IMR-90 (cell line): ENCODE measurements around the gene KRTAP5-3. TPM values are rescaled to one million over a fixed set of nuclear protein-coding genes. Genes with fewer than 3 reads are reported as not detected.
A peak's percentile ranks its signal among the peaks of the same experiment; 100 is the strongest.

Experiments used
- ATAC-seq: fragments of 200-7000 bp; cut with Tn5 transposase; 2 replicates; pipeline ENCODE4 v1.9.1; 2020; ENCODE audit warnings: low read depth, mild to moderate bottlenecking, moderate library complexity
- BruUV-seq: library from RNA; stranded (reverse); fragments of 400-500 nt; replicated peaks from 2 replicates; lab custom pipeline; 2021; lab: Mats Ljungman, UMichigan
- CTCF ChIA-PET: fragments of 300-600 bp; formaldehyde crosslinking; extraction: SDS; loops from one replicate; lab custom pipeline; 2021; ENCODE audit warnings: antibody characterized with exemption; lab: Yijun Ruan, JAX
- POLR2A ChIA-PET: fragments of 300-600 bp; sonication (Branson Sonifier 250); formaldehyde crosslinking; loops from one replicate; lab custom pipeline; 2022; ENCODE audit warnings: antibody characterized with exemption; ENCODE audit not compliant: unreplicated experiment; lab: Charles Lee
- DNase-seq: peaks from one replicate; pipeline ENCODE4 v3.0.0; 2013
- H2AFZ ChIP-seq: replicated peaks from 2 replicates; pipeline ENCODE3; 2013; ENCODE audit warnings: low read length, mild to moderate bottlenecking; ENCODE audit not compliant: poor library complexity
- H2AK5ac ChIP-seq: 2 replicates; pipeline ENCODE4 v1.6.1; 2013; ENCODE audit warnings: low read depth, low read length, inconsistent platforms
- H2AK9ac ChIP-seq: replicated peaks from 2 replicates; pipeline ENCODE3; 2013; ENCODE audit warnings: mild to moderate bottlenecking, low read depth, low read length, moderate library complexity; ENCODE audit not compliant: poor library complexity
- H2BK120ac ChIP-seq: 2 replicates; pipeline ENCODE4 v1.6.1; 2013; ENCODE audit warnings: low read depth, low read length, inconsistent platforms
- H2BK15ac ChIP-seq: 3 replicates; pipeline ENCODE4 v1.6.1; 2013; ENCODE audit warnings: low read depth, low read length, inconsistent platforms
- H2BK20ac ChIP-seq: 2 replicates; pipeline ENCODE4 v1.6.1; 2013; ENCODE audit warnings: low read depth, mild to moderate bottlenecking, inconsistent platforms, low read length, moderate library complexity
- H2BK5ac ChIP-seq: 2 replicates; pipeline ENCODE4 v1.6.1; 2013; ENCODE audit warnings: mild to moderate bottlenecking, low read depth, low read length, inconsistent platforms; ENCODE audit not compliant: poor library complexity, severe bottlenecking
- H3K14ac ChIP-seq: replicated peaks from 2 replicates; pipeline ENCODE4 v1.6.1; 2013; ENCODE audit warnings: low read depth, low read length, inconsistent platforms
- H3K18ac ChIP-seq: 2 replicates; pipeline ENCODE4 v1.6.1; 2013; ENCODE audit warnings: low read depth, low read length, control low read depth
- H3K23ac ChIP-seq: 2 replicates; pipeline ENCODE4 v1.6.1; 2013; ENCODE audit warnings: low read depth, low read length, inconsistent platforms
- H3K27ac ChIP-seq: 2 replicates; pipeline ENCODE4 v1.5.1; 2013; ENCODE audit warnings: mild to moderate bottlenecking, control low read depth, low read length; ENCODE audit not compliant: insufficient read depth
- H3K27me3 ChIP-seq: 2 replicates; pipeline ENCODE4 v1.6.1; 2013; ENCODE audit warnings: low read length; ENCODE audit not compliant: control insufficient read depth, insufficient read depth
- H3K36me3 ChIP-seq: 2 replicates; pipeline ENCODE4 v1.6.1; 2013; ENCODE audit warnings: low read length, mixed read lengths; ENCODE audit not compliant: control insufficient read depth, insufficient read depth
- H3K4ac ChIP-seq: 2 replicates; pipeline ENCODE4 v1.6.1; 2013; ENCODE audit warnings: low read depth, low read length, inconsistent platforms
- H3K4me1 ChIP-seq: 2 replicates; pipeline ENCODE4 v1.6.1; 2013; ENCODE audit warnings: low read length, mixed read lengths; ENCODE audit not compliant: control insufficient read depth, insufficient read depth
- H3K4me2 ChIP-seq: 2 replicates; pipeline ENCODE4 v1.6.1; 2013; ENCODE audit warnings: low read depth, mild to moderate bottlenecking, control low read depth, low read length, moderate library complexity
- H3K4me3 ChIP-seq: 2 replicates; pipeline ENCODE4 v1.5.1; 2013; ENCODE audit warnings: low read depth, mild to moderate bottlenecking, control low read depth, low read length, moderate library complexity; ENCODE audit not compliant: insufficient read depth
- H3K56ac ChIP-seq: 2 replicates; pipeline ENCODE4 v1.6.1; 2013; ENCODE audit warnings: low read length, inconsistent platforms; ENCODE audit not compliant: insufficient read depth; ENCODE audit errors: extremely low read depth
- H3K79me1 ChIP-seq, 2 experiments: 2 replicates each; pipeline ENCODE4 v1.6.1; 2013; ENCODE audit warnings: low read length in 2 of 2, inconsistent platforms in 1 of 2, low read depth in 1 of 2
- H3K9ac ChIP-seq: 2 replicates; pipeline ENCODE4 v1.6.1; 2013; ENCODE audit warnings: low read depth, low read length, control low read depth
- H3K9me1 ChIP-seq: 2 replicates; pipeline ENCODE4 v1.6.1; 2013; ENCODE audit warnings: low read length, inconsistent platforms; ENCODE audit not compliant: insufficient read depth
- H3K9me3 ChIP-seq: 2 replicates; pipeline ENCODE4 v1.6.1; 2013; ENCODE audit warnings: low read length; ENCODE audit not compliant: control insufficient read depth, insufficient read depth
- H4K20me1 ChIP-seq: 2 replicates; pipeline ENCODE4 v1.6.1; 2013; ENCODE audit warnings: low read length, inconsistent platforms; ENCODE audit not compliant: insufficient read depth
- H4K5ac ChIP-seq: 2 replicates; pipeline ENCODE4 v1.6.1; 2013; ENCODE audit warnings: mild to moderate bottlenecking, low read depth, low read length, control low read depth
- H4K8ac ChIP-seq, 2 experiments: 2 replicates each; pipeline ENCODE4 v1.6.1; 2013; ENCODE audit warnings: low read depth in 2 of 2, low read length in 2 of 2, control low read depth in 1 of 2, inconsistent platforms in 1 of 2
- H4K91ac ChIP-seq: 2 replicates; pipeline ENCODE4 v1.6.1; 2013; ENCODE audit warnings: low read depth, low read length, inconsistent platforms; ENCODE audit not compliant: insufficient read depth
- BHLHE40 ChIP-seq: fragments of 150-350 bp; IDR thresholded peaks from 2 replicates; pipeline ENCODE4 v1.6.1; 2016; ENCODE audit warnings: mild to moderate bottlenecking, low read depth, low read length
- MAZ ChIP-seq: IDR thresholded peaks from 2 replicates; pipeline ENCODE4 v1.6.1; 2012; ENCODE audit warnings: low read depth, mild to moderate bottlenecking, low read length, improper control_type of control experiment, moderate library complexity, borderline replicate concordance
- WGBS, 2 experiments: methylation state at CpG; one replicate each; pipeline versions ENCODE4 v1.1.5 to v1.1.7; 2013; ENCODE audit warnings: missing lambda C conversion rate in 2 of 2; ENCODE audit not compliant: insufficient read length in 1 of 2; ENCODE audit errors: extremely low coverage in 2 of 2; 5-methylcytosine and 5-hydroxymethylcytosine counted together
- dilution Hi-C: fragments of 300-500 bp; cut with HindIII; formaldehyde crosslinking; loops from one replicate; pipeline ENCODE4 v1.14.3; 2018; ENCODE audit warnings: low sequenced_read_pairs; ENCODE audit not compliant: unreplicated experiment
- in situ Hi-C: fragments of 300-500 bp; cut with MboI; formaldehyde crosslinking; loops from 3 replicates; pipeline ENCODE4 v1.14.3; 2019; ENCODE audit warnings: low sequenced_read_pairs, inconsistent platforms, mixed read lengths
- intact Hi-C: fragments of 100-400 bp; cut with micrococcal nuclease; formaldehyde crosslinking; loops from 2 replicates; pipeline ENCODE4 v1.10.0; 2022
- polyA plus RNA-seq, 3 experiments: library from polyadenylated mRNA; depleted of rRNA; stranded (reverse); fragments of >200 nt; gene quantifications; 2 replicates each; pipeline ENCODE4 v1.2.3, GENCODE V29; 2012; ENCODE audit warnings: low replicate concordance in 1 of 3
- total RNA-seq: library from RNA; depleted of rRNA; stranded (reverse); fragments of >200 nt; gene quantifications from 2 replicates; pipeline ENCODE4 v1.2.3, GENCODE V29; 2012
- TF ChIP-seq, protein P1 (sequence below): conservative IDR thresholded peaks from 2 replicates; pipeline ENCODE4 v1.5.1; 2012; ENCODE audit warnings: mild to moderate bottlenecking, low read depth, low read length, improper control_type of control experiment

KRTAP5-3 gene
- total and polyA plus RNA-seq, 2 of the 4 experiments (the other 2 are of a cell fraction): not detected

DNA sequence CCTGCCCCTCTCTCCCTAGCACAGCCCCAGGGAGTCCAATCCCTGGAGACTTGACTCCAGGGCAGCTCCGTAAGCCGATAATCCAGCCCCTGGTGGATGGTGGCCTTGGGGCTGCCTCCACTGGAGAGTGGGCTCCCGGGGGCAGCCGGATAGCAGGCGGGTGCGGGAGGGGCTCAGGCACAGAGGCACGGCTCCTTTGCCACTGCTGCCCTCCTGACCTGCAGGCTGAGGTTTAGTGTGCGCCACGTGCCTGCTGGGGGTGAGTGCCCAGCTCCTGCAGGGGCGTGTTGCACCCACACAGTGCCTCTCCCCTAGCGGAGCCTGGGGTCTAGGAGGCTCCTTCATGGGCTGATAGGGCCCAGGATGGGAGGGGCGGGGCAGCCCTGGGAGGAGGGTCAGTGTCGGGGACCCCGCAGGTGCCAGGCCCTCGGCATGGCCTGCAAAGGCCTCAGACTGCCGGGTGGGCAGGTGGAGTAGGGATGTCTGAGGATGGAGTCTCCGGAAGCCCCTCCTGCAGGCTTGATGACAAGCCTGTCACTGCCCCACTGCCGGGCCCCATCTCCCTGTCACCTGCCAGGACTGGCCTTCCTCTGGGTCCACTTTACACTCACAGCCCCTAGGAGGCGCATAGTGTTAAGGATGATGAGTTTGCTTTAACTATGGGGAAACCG is 41.7 kb downstream of the KRTAP5-3 start:
- no TSS peak for BruUV-seq
- Histone ChIP-seq H3K9me1 (peaks cover 9% of the 10 kb centered on the region), H4K5ac (no peak overlapping the region), H2AK5ac (no peak overlapping the region), H3K4me3 (no peak overlapping the region), H3K79me1 (peaks cover 15 to 41% of the 10 kb centered on the region in 2 experiments; a peak in 2 of 4 replicates), H2AFZ (no peak overlapping the region), H2BK20ac (no peak overlapping the region), H4K8ac (no peak overlapping the region), H3K14ac (no peak overlapping the region), H3K18ac (no peak overlapping the region), H3K56ac (no peak overlapping the region), H3K27ac (no peak overlapping the region), H3K4me1 (peaks cover 11% of the 10 kb centered on the region), H3K23ac (no peak overlapping the region), H2BK15ac (no peak overlapping the region), H3K4ac (no peak overlapping the region), H4K91ac (no peak overlapping the region), H3K9ac (no peak overlapping the region), H2BK120ac (no peak overlapping the region), H3K4me2 (no peak overlapping the region), H4K20me1 (peaks cover 77% of the 10 kb centered on the region), H3K9me3 (no peaks in the 10 kb centered on the region), H2BK5ac (no peak overlapping the region), H3K27me3 (no peaks in the 10 kb centered on the region), H2AK9ac (no peak overlapping the region), H3K36me3 (peaks cover 7% of the 10 kb centered on the region)
- intact Hi-C loops (no loop called here), in situ Hi-C loops (no loop called here), dilution Hi-C loops (no loop called here)
- CTCF ChIA-PET: interaction anchor here (0.8 to 1.6 kb wide), 3 partner anchors 8 to 29 kb away, joined by 3 to 7 read pairs (median 4); no protein-coding TSS in a partner anchor
- 63% methylated on average over 3 of the region's 20 CpGs; no CpG with 5 or more reads in 1 of the 2 experiments for WGBS, 2 experiments
- ATAC-seq (no peak), DNase-seq (no peak)
- POLR2A ChIA-PET: no interaction called here
- TF ChIP-seq, protein P1, sequence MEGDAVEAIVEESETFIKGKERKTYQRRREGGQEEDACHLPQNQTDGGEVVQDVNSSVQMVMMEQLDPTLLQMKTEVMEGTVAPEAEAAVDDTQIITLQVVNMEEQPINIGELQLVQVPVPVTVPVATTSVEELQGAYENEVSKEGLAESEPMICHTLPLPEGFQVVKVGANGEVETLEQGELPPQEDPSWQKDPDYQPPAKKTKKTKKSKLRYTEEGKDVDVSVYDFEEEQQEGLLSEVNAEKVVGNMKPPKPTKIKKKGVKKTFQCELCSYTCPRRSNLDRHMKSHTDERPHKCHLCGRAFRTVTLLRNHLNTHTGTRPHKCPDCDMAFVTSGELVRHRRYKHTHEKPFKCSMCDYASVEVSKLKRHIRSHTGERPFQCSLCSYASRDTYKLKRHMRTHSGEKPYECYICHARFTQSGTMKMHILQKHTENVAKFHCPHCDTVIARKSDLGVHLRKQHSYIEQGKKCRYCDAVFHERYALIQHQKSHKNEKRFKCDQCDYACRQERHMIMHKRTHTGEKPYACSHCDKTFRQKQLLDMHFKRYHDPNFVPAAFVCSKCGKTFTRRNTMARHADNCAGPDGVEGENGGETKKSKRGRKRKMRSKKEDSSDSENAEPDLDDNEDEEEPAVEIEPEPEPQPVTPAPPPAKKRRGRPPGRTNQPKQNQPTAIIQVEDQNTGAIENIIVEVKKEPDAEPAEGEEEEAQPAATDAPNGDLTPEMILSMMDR: 0 out of 2 replicates have a peak, but pooled peaks have one; percentile 5
- TF ChIP-seq BHLHE40 (no peak), MAZ (no peak)
